ENCODE measurements around the gene ZNF653.
"Not testable (repeated sequence)": the region's sequence is repeated elsewhere in the genome, so short reads cannot be mapped to it uniquely, and the experiment has no call there.

The ZNF653 gene

GRCh38 chr19:11458236-11458900 is 47.3 kb downstream of the ZNF653 start:
- H3K27me3 Mint-ChIP-seq = peaks cover 18% of the 10 kb centered on the region
- H3K4me3 Mint-ChIP-seq = no peak overlapping the region
- no peak overlapping the region for H3K27ac Mint-ChIP-seq

GRCh38 chr19:11457831-11458230 is 47.8 kb downstream of the ZNF653 start:
- no peak for DNase-seq
- Mint-ChIP-seq H3K9me3 (no peaks in the 10 kb centered on the region), H3K4me3 (no peak overlapping the region), H3K4me1 (ENCODE audit: low read depth) (no peaks in the 10 kb centered on the region), H3K36me3 (ENCODE audit: low read depth) (no peaks in the 10 kb centered on the region), H3K27me3 (peaks cover 18% of the 10 kb centered on the region), H3K27ac (no peak overlapping the region)

More at GRCh38 chr19:11458236-11458900, 47.3 kb downstream of the ZNF653 start:
- no peaks in the 10 kb centered on the region for H3K36me3 Mint-ChIP-seq (ENCODE audit: low read depth)
- H3K9me3 Mint-ChIP-seq = no peaks in the 10 kb centered on the region
- H3K4me1 Mint-ChIP-seq (ENCODE audit: low read depth) = no peaks in the 10 kb centered on the region
- no peak for DNase-seq

- no peak overlapping the region for H3K27ac Mint-ChIP-seq
- DNase-seq = no peak
- H3K27me3 Mint-ChIP-seq = peaks cover 18% of the 10 kb centered on the region
- no peaks in the 10 kb centered on the region for H3K4me1 Mint-ChIP-seq (ENCODE audit: low read depth)
- no peaks in the 10 kb centered on the region for H3K9me3 Mint-ChIP-seq
- no peaks in the 10 kb centered on the region for H3K36me3 Mint-ChIP-seq (ENCODE audit: low read depth)
- H3K4me3 Mint-ChIP-seq = no peak overlapping the region
These were observed 48.5 kb downstream of the ZNF653 start for GRCh38 chr19:11457115-11457514.

- H3K4me3 Mint-ChIP-seq = no peak overlapping the region
These were observed 49.0 kb downstream of the ZNF653 start for GRCh38 chr19:11456659-11457058.

GRCh38 chr19:11455233-11455554 is 50.4 kb downstream of the ZNF653 start:
- not testable (repeated sequence) for H3K4me3 Mint-ChIP-seq; H3K27ac Mint-ChIP-seq; H3K9me3 Mint-ChIP-seq; H3K36me3 Mint-ChIP-seq (ENCODE audit: low read depth); DNase-seq; H3K4me1 Mint-ChIP-seq (ENCODE audit: low read depth)
- peaks cover 15% of the 10 kb centered on the region for H3K27me3 Mint-ChIP-seq

More at GRCh38 chr19:11456659-11457058, 49.0 kb downstream of the ZNF653 start:
- H3K36me3 Mint-ChIP-seq (ENCODE audit: low read depth) = no peaks in the 10 kb centered on the region
- peaks cover 18% of the 10 kb centered on the region for H3K27me3 Mint-ChIP-seq
- H3K9me3 Mint-ChIP-seq = no peaks in the 10 kb centered on the region
- H3K4me1 Mint-ChIP-seq (ENCODE audit: low read depth) = no peaks in the 10 kb centered on the region
- no peak overlapping the region for H3K27ac Mint-ChIP-seq
- no peak for DNase-seq

GRCh38 chr19:11453468-11454341 is 51.9 kb downstream of the ZNF653 start:
- no peak for DNase-seq
- H3K27ac Mint-ChIP-seq = no peak overlapping the region
- no peaks in the 10 kb centered on the region for H3K9me3 Mint-ChIP-seq
- H3K36me3 Mint-ChIP-seq (ENCODE audit: low read depth) = peaks cover 24% of the 10 kb centered on the region
- no peak overlapping the region for H3K4me3 Mint-ChIP-seq
- peaks cover 8% of the 10 kb centered on the region for H3K27me3 Mint-ChIP-seq
- no peaks in the 10 kb centered on the region for H3K4me1 Mint-ChIP-seq (ENCODE audit: low read depth)

GRCh38 chr19:11452620-11453310 is 52.9 kb downstream of the ZNF653 start:
- no peaks in the 10 kb centered on the region for H3K9me3 Mint-ChIP-seq
- no peaks in the 10 kb centered on the region for H3K27me3 Mint-ChIP-seq
- no peak overlapping the region for H3K4me3 Mint-ChIP-seq

GRCh38 chr19:11451871-11452619 is 53.6 kb downstream of the ZNF653 start:
- H3K27ac Mint-ChIP-seq = no peak overlapping the region
- no peak overlapping the region for H3K4me3 Mint-ChIP-seq
- H3K4me1 Mint-ChIP-seq (ENCODE audit: low read depth) = no peaks in the 10 kb centered on the region
- peaks cover 38% of the 10 kb centered on the region for H3K36me3 Mint-ChIP-seq (ENCODE audit: low read depth)
- H3K9me3 Mint-ChIP-seq = no peaks in the 10 kb centered on the region
- H3K27me3 Mint-ChIP-seq = no peaks in the 10 kb centered on the region
- DNase-seq = no peak

More at GRCh38 chr19:11452620-11453310, 52.9 kb downstream of the ZNF653 start:
- no peaks in the 10 kb centered on the region for H3K4me1 Mint-ChIP-seq (ENCODE audit: low read depth)
- no peak overlapping the region for H3K27ac Mint-ChIP-seq
- DNase-seq = no peak
- H3K36me3 Mint-ChIP-seq (ENCODE audit: low read depth) = peaks cover 33% of the 10 kb centered on the region

- H3K36me3 Mint-ChIP-seq (ENCODE audit: low read depth) = peaks cover 44% of the 10 kb centered on the region
- no peak overlapping the region for H3K4me3 Mint-ChIP-seq
- no peaks in the 10 kb centered on the region for H3K4me1 Mint-ChIP-seq (ENCODE audit: low read depth)
- no peaks in the 10 kb centered on the region for H3K9me3 Mint-ChIP-seq
- no peak for DNase-seq
- H3K27ac Mint-ChIP-seq = no peak overlapping the region
- H3K27me3 Mint-ChIP-seq = no peaks in the 10 kb centered on the region
These were observed 54.2 kb downstream of the ZNF653 start for GRCh38 chr19:11451327-11451870.

- no peaks in the 10 kb centered on the region for H3K9me3 Mint-ChIP-seq
- H3K4me1 Mint-ChIP-seq (ENCODE audit: low read depth) = no peaks in the 10 kb centered on the region
- H3K27me3 Mint-ChIP-seq = no peaks in the 10 kb centered on the region
- H3K27ac Mint-ChIP-seq = no peak overlapping the region
- no peak overlapping the region for H3K4me3 Mint-ChIP-seq
- DNase-seq = no peak
- H3K36me3 Mint-ChIP-seq (ENCODE audit: low read depth) = peaks cover 44% of the 10 kb centered on the region
These were observed 54.9 kb downstream of the ZNF653 start for GRCh38 chr19:11450570-11451326.

- no peak for DNase-seq
- H3K36me3 Mint-ChIP-seq (ENCODE audit: low read depth) = peaks cover 59% of the 10 kb centered on the region
- H3K27me3 Mint-ChIP-seq = no peaks in the 10 kb centered on the region
- peak overlapping the region; percentile 11 for H3K27ac Mint-ChIP-seq
- H3K4me3 Mint-ChIP-seq = no peak overlapping the region
- no peaks in the 10 kb centered on the region for H3K4me1 Mint-ChIP-seq (ENCODE audit: low read depth)
- no peaks in the 10 kb centered on the region for H3K9me3 Mint-ChIP-seq
These were observed 56.6 kb downstream of the ZNF653 start for GRCh38 chr19:11448923-11449554.

GRCh38 chr19:11448410-11448809 is 57.2 kb downstream of the ZNF653 start:
- Mint-ChIP-seq H3K27me3 (no peaks in the 10 kb centered on the region), H3K36me3 (ENCODE audit: low read depth) (peaks cover 64% of the 10 kb centered on the region), H3K4me1 (ENCODE audit: low read depth) (no peaks in the 10 kb centered on the region), H3K4me3 (no peak overlapping the region), H3K27ac (no peak overlapping the region), H3K9me3 (no peaks in the 10 kb centered on the region)
- DNase-seq = no peak

Measured in activated T-cell treated with anti-CD3 and anti-CD28 coated beads, Interleukin-2, amount 50 U/mL, for 24 hours (primary cell).